NK-92 treated with Interleukin-12 subunit alpha and Interleukin-12 subunit beta, amount 100 ng/mL, for 24 hours (cell line): ENCODE data around the gene TMEM163.
A peak's percentile ranks its signal among the peaks of the same experiment; 100 is the strongest.
"Not testable (repeated sequence)": the region's sequence is repeated elsewhere in the genome, so short reads cannot be mapped to it uniquely, and the experiment has no call there.

Source experiments
- DNase-seq: peaks from one replicate; lab custom pipeline; 2025; lab: John Stamatoyannopoulos, UW

The TMEM163 gene

GRCh38 chr2:134489732-134490384 is 228.9 kb downstream of the TMEM163 start:
- no peak for DNase-seq

- no peak for DNase-seq
These were observed 235.9 kb downstream of the TMEM163 start for GRCh38 chr2:134482766-134483340.

GRCh38 chr2:134482131-134482723 is 236.6 kb downstream of the TMEM163 start:
- no peak for DNase-seq

DNA sequence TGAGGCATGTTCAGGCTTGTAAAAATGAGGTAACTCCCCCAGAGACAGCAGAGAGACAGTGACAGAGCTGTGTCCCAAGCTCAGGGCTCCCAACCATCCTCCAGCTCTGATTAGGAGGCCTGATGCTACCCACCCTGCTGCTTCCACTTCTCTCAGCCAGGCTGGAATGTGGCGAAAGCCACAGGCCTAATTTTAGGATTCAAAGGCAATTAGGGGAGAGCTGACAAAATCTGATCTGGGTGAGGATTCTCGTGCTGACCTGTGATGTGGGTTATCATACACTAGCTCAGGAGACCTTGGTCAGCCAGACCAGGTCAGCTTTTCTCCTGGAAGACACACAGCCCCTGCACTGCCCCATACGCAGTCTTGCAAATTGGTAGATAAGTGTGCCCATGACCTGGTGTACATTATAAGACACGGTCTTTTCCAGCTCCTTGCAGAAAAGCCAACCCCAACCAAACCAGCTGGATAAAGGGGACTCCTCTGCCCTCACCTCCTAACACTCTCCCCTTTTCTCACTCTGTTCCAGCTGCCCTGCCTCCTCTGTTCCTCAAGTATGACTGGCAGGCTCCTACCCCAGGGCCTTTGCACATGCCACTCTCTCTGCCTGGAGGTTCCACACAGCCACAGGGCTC is 239.0 kb downstream of the TMEM163 start:
- DNase-seq, result no peak

- DNase-seq, result not testable (repeated sequence)
These were observed 241.8 kb downstream of the TMEM163 start for GRCh38 chr2:134476982-134477381.

DNA sequence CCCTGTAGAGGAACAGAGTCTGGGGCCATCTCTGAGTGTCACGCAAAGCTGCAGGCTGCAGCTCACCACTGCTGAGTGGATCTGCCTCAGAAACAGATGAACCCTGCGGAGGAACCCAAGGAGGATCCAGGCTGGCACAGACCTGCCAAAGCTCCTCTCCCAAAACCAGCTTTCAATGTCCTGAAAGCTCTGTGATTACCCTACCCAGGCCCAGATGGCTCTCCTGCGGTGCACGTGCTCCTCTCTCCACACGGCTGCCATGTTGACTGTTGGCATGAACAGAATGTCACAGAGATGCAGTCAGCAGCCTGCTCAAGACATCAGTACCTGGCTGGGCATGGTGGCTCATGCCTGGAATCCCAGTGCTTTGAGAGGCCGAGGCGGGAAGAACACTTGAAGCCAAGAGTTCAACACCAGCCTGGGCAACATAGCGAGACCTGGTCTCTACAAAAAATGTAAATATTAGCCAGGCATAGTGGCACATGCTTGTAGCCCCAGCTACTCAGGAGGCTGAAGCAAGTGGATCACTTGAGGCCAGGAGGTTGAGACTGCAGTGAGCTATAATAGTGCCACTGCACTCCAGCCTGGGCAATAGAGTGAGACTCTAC is 248.1 kb downstream of the TMEM163 start:
- no peak for DNase-seq

GRCh38 chr2:134469516-134470115 is 249.2 kb downstream of the TMEM163 start:
- no peak for DNase-seq

- no peak for DNase-seq
These were observed 250.0 kb downstream of the TMEM163 start for GRCh38 chr2:134468776-134469175.

- no peak for DNase-seq
These were observed 250.6 kb downstream of the TMEM163 start for GRCh38 chr2:134468164-134468563.

DNA sequence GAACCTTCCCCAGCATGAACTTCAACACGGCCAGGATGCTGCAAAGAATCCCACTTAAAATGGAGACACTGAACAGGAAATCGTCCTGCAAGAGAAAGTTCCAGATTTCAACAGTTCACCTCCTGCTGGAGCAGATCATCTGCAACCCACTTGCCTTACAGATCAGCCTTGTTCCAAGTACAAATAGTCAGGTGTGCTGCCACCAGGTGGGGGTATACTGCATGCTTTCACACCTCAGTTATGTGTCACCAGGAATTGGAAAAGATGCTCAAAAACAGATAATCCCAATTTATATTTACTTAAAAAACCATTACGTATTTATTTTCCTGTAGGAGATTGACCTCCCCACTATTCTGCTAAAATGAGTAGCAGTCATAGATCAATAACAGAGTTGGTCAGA is 252.7 kb downstream of the TMEM163 start:
- no peak for DNase-seq

DNA sequence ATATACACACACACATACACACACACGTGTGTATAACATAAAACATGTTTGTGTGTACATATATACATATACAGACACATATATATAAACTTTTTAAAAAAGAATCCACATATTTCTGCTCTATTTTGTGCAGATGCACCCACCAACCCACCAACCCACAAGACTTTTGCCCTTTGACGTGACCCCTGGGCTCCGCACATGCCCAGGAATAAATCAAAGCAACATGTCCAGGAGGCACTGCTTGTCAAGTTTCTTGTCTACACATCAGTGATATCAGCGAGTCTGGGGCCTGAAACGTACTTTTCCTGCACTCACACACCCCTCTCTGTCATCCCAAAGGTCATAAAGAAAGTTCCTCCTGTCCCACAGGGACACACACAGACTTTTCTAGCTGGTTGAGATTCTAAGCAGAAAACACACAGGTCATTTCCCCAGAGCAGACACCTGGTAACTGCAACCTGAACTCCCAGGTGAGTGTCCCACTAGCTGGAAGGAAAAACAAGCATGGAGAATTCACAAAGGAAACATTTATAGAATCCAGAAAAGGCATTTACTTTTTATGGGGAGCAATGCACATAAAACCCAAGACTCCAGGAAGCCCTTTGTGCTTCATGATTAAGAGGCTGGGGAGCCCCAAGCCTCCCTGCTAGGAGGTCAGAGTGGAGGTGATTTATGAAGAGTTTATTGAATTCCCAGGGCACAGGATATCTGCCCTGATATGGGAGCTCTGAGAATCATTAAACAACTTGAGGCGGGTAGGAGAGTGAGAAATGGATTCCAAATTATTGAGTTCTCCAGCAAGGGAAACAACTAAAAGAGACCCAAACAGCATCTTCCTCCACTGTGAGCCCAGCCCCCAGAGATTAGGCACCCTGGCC is 253.3 kb downstream of the TMEM163 start:
- no peak for DNase-seq

- DNase-seq, result no peak
These were observed 255.1 kb downstream of the TMEM163 start for GRCh38 chr2:134463699-134464022.

DNA sequence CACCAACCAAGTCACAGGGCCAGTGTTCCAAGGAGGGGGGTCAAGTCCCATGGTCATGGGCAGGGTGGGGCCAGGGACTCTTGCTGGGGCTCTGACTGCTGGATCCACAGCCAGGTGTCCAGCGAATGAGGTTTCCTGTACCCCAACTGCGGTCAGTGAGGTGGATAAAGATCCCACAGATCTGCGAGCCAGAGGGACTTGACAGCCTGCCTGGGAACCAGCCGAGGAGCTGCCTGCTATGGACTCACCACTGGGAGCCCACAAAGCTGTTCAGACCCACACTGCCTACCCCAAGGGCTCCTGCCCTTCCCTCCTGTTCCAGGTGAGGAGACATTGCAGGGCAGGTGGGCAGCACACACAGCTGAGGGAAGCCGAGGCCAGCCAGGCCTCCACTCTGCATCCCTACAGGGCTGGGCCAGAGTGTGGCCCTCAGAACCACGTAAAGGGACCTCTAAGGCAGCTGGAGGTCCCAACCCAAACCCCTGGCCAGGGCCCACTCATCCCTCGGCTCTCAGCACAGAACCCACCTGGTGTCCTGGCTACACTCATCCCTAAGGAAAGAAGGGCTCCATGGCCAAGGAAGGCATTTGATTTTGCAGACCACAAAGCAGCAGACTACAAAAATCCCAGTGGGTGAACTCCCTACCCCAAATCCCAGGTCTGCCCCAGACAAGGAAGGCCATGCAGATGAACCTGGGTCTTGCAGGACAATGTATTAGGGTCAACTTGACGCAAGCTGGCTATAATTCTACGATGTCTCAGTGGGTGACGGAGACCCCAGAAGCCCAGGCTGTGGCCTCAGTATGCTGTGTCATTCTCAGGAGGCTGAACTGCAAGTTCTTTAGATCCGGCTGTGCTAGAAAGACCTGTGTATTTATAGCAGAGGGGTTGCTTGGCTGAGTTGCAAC is 255.8 kb downstream of the TMEM163 start:
- DNase-seq, result no peak

DNA sequence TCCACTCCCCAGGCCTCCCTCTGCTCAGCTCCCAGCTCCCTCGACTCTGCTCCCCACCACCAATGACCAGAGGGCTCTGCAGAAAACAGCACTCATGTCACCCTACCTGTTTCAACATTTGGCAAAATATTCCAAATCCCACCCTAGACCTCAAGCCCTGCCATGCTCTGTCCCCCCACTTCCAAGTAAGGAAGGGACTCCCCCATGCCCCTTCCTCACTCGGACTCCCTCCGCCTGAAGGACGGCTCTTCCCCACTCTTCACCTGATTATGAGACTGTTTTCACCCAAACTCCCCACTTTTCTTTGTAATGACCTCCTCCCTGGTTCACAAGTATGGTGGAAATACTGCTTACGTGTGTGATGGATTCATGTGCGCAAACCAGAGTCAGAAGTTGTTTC is 256.5 kb downstream of the TMEM163 start:
- DNase-seq, result no peak

- no peak for DNase-seq
These were observed 257.3 kb downstream of the TMEM163 start for GRCh38 chr2:134461511-134461910.

GRCh38 chr2:134460583-134460998 is 258.2 kb downstream of the TMEM163 start:
- peak; percentile 21 for DNase-seq

DNA sequence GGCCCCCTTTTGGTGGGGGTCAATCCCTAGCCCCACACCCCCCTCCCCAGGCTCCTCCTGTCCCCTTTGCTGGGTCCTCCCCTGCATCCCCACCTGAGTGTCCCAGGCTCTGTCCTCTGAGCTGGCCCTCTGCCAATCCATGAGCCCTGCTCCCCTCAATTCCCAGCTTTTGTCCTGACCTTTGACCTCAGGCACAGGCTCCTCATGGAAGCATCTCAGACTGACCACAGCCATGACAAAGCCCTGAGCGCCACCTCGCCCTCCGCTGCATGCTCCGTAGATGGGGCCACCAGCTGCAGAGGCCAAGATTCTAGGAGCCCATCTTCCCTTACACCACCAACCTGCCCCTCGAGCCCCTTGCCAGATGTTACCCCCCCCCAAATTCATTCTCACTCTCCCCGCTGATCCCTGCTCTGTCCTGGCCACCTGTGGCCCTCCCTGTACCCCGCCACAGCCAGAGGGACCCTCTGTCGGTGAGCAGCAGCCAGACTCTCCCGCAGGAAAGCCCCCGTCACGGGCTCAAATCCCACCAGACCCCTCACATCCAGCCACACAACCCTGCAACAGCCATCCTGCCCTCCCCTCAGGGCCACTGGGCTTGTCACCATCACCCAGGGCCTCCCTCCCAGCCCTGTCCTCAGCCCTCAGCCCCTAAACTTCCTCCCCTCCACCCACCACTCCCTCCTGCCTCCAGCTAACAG is 258.9 kb downstream of the TMEM163 start:
- DNase-seq, result no peak

DNA sequence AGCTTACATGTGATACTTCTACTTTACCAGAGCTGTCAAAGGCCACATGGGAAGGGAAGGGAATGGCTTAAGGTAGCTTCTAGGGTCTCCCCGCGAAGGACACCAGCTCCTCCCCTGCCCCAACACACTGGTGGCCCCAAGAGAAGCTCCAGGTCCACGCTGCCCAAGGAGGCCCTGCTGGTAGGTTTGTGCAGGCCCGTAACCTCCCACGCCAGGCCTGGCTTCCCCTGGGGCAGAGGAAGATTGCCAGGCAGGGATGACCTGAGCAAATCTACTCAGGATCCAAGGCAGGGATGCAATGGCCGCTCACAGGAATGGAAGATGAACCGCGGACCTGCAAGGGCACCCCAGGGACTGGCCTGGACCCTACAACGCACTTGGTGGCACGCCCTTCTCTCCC is 259.9 kb downstream of the TMEM163 start:
- DNase-seq, result no peak

GRCh38 chr2:134458473-134458853 is 260.3 kb downstream of the TMEM163 start:
- no peak for DNase-seq
